Subcutaneous abdominal adipose tissue (tissue), 5 donors: ENCODE results near the gene RNF130.
"Not testable (repeated sequence)": the region's sequence is repeated elsewhere in the genome, so short reads cannot be mapped to it uniquely, and the experiment has no call there.

Experiments
- H3K27ac ChIP-seq: one replicate; pipeline ENCODE4 v1.7.0; 2013; ENCODE audit warnings: low read depth, mild to moderate bottlenecking, inconsistent platforms, low read length, moderate library complexity
- H3K27me3 ChIP-seq, 5 donors: one replicate each; pipeline ENCODE4 v1.7.0; 2013; ENCODE audit warnings: low read length in 5 of 5, inconsistent platforms in 1 of 5; ENCODE audit not compliant: control insufficient read depth in 5 of 5, insufficient read depth in 4 of 5
- H3K36me3 ChIP-seq, 5 donors: one replicate each; pipeline ENCODE4 v1.7.0; 2013; ENCODE audit warnings: low read length in 5 of 5; ENCODE audit not compliant: control insufficient read depth in 5 of 5, insufficient read depth in 5 of 5
- H3K4me1 ChIP-seq, 5 donors: one replicate each; pipeline ENCODE4 v1.7.0; 2013; ENCODE audit warnings: low read length in 5 of 5, mild to moderate bottlenecking in 3 of 5, moderate library complexity in 1 of 5; ENCODE audit not compliant: control insufficient read depth in 5 of 5, insufficient read depth in 5 of 5
- H3K4me3 ChIP-seq, 5 donors: one replicate each; pipeline ENCODE4 v1.7.0; 2013; ENCODE audit warnings: low read length in 5 of 5, low read depth in 1 of 5
- H3K9ac ChIP-seq, 5 donors: one replicate each; pipeline ENCODE4 v1.7.0; 2013; ENCODE audit warnings: low read length in 5 of 5, mild to moderate bottlenecking in 4 of 5, moderate library complexity in 3 of 5
- H3K9me3 ChIP-seq, 5 donors: one replicate each; pipeline ENCODE4 v1.7.0; 2013; ENCODE audit warnings: low read length in 5 of 5; ENCODE audit not compliant: control insufficient read depth in 5 of 5
- donor health status: healthy.
- donor health status: healthy.
- donor health status: healthy.
- donor health status: healthy.
- donor health status: healthy.

RNF130 gene

DNA sequence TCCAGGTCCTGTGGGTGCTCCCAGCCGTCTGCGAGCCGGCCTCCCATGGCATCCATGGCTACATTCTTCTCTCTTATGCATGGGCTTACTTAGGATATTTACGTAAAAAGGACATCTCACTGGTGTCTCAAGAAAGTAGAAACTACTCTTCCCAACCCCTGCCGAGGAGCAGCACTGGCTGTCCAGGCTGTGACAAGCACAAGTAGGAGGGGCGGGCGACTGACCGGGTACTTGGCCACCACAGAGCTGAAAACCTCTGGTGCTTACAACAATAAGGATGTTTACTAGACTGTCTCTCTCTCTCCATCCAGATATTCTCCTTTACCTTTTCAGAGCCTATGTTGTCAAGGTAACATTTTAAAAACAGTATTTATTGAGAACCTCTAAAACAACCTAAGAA is 107.5 kb downstream of the RNF130 start:
- Histone ChIP-seq H3K36me3 (peaks cover 24 to 65% (median 48%) of the 10 kb centered on the region in 5 donors), H3K9me3 (no peaks in the 10 kb centered on the region), H3K9ac (no peak overlapping the region), H3K4me1 (peaks cover 0 to 12% (median 8%) of the 10 kb centered on the region in 5 donors), H3K27me3 (no peaks in the 10 kb centered on the region), H3K4me3 (no peak overlapping the region), H3K27ac (no peak overlapping the region)

DNA sequence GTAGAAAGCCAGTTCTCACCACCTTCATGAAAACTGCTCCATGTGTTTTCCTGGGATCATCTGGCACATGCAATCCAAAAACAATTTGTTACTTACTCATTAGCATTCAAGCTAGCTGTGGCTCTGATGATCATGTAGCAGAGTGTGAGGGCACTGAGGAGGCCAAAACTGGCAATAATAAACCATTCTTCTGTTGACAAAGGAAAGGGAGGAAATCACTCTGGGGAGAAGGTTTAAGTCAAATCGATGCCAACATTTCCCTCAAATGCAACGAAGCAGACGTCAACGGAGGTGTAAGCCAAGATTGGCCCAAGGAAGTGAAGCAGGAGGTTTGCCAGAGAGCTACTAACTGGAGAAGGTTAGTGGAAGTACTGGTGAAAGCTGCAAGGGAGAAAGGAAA is 108.2 kb downstream of the RNF130 start:
- no peak overlapping the region for H3K9ac ChIP-seq
- H3K36me3 ChIP-seq, result peaks cover 24 to 60% (median 44%) of the 10 kb centered on the region in 5 donors

DNA sequence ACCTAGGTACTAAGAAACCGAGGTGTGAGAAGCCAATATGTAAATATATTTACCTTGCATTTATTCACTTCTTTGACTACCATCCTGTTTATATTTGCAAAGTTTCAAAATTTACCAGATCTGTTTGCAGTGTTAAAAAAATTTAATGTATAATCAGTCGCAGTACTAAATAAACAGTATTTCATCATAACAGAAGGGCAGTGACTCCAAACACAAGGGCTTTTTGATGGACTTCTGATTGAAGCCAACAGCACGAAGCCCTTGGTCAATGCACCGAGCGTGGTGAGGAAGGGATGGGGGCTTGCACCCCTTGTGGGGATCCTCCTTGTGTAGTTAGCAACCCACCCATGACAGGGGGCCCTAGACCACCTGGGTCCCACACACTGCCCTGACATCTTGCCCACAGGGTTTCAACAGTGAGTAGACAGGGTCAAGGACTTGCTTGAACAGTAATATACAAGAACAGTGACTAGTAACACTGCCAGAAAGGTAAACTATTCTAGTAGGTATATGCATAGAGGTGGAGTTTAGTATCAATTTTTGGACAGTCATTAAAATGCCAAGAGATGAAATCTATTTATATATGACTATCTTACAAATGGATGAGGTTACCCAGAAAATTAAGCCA is 111.2 kb downstream of the RNF130 start:
- Histone ChIP-seq H3K4me1 (peaks cover 0 to 20% (median 8%) of the 10 kb centered on the region in 5 donors), H3K9ac (no peak overlapping the region), H3K36me3 (peaks cover 20 to 54% (median 33%) of the 10 kb centered on the region in 5 donors), H3K27me3 (no peaks in the 10 kb centered on the region), H3K27ac (no peak overlapping the region), H3K4me3 (no peak overlapping the region), H3K9me3 (no peaks in the 10 kb centered on the region)

More for the DNA sequence above, 108.2 kb downstream of the RNF130 start:
- Histone ChIP-seq H3K4me3 (no peak overlapping the region), H3K4me1 (peaks cover 0 to 12% (median 8%) of the 10 kb centered on the region in 5 donors), H3K27ac (no peak overlapping the region), H3K27me3 (no peaks in the 10 kb centered on the region), H3K9me3 (no peaks in the 10 kb centered on the region)

DNA sequence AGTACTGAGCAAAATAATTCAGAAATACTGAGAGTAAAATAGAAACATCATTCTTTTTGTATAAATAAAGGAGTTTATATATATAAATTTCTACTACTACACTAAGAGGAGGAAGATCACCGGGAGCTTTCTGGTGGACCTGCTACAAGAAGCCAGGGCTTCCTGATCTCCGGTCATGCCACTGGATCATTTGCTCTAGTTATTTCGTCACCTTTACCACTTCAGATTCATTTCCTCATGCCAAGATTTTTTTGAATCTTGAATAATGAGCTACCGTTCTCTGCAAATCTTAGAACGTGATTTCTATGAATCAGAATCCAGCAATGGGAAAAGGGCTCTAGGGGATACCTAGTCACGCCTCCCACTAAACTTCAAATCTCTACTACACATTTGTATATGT is 111.9 kb downstream of the RNF130 start:
- no peaks in the 10 kb centered on the region for H3K27me3 ChIP-seq
- H3K9me3 ChIP-seq, result no peaks in the 10 kb centered on the region
- H3K9ac ChIP-seq, result no peak overlapping the region
- H3K4me3 ChIP-seq, result no peak overlapping the region
- H3K4me1 ChIP-seq, result peaks cover 0 to 20% (median 8%) of the 10 kb centered on the region in 5 donors
- H3K27ac ChIP-seq, result no peak overlapping the region
- H3K36me3 ChIP-seq, result peaks cover 20 to 52% (median 35%) of the 10 kb centered on the region in 5 donors

DNA sequence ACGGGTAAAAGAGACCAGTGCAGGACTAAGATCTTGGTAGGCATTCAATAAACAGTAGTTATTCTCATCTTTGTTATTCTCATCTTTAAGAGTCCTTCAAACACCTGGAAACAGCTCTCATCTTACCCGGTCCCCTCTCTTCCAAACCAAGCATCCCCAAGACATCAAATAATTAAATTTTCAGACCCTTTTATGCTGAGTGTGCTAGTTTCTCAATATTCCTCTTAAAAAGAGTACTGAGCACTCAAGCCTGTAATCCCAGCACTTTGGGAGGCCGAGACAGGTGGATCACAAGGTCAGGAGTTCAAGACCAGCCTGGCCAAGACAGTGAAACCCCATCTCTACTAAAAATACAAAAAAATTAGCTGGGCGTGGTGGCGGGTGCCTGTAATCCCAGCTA is 112.4 kb downstream of the RNF130 start:
- not testable (repeated sequence) for H3K9ac ChIP-seq, H3K9me3 ChIP-seq, H3K4me3 ChIP-seq, H3K27me3 ChIP-seq, H3K27ac ChIP-seq
- Histone ChIP-seq H3K36me3 (peaks cover 20 to 52% (median 32%) of the 10 kb centered on the region in 5 donors), H3K4me1 (peaks cover 0 to 20% (median 8%) of the 10 kb centered on the region in 5 donors)

DNA sequence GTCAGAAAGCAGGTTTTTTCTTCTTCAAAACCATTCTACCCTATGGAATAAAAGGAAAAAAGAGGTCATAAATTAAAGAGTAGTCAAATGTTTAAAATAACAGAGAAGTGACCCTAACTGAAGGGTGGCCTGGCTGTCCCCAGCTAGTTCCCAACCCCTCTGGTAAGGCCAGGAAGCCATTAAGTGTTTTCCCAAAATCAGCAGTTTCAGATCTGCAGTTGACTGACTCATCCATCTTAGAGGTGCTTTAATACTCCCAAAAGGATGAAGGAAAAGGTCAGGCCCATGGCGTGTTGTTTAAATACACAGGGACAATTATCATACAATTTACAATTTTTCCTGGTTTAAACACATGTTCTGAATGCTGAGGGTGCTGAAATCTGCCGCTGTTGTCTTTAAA is 115.9 kb downstream of the RNF130 start:
- H3K9me3 ChIP-seq, result no peaks in the 10 kb centered on the region
- H3K36me3 ChIP-seq, result peaks cover 0 to 33% (median 20%) of the 10 kb centered on the region in 5 donors
- no peak overlapping the region for H3K9ac ChIP-seq
- H3K27me3 ChIP-seq, result no peaks in the 10 kb centered on the region
- H3K27ac ChIP-seq, result no peak overlapping the region
- H3K4me3 ChIP-seq, result no peak overlapping the region
- peaks cover 0 to 15% (median 8%) of the 10 kb centered on the region in 5 donors for H3K4me1 ChIP-seq

DNA sequence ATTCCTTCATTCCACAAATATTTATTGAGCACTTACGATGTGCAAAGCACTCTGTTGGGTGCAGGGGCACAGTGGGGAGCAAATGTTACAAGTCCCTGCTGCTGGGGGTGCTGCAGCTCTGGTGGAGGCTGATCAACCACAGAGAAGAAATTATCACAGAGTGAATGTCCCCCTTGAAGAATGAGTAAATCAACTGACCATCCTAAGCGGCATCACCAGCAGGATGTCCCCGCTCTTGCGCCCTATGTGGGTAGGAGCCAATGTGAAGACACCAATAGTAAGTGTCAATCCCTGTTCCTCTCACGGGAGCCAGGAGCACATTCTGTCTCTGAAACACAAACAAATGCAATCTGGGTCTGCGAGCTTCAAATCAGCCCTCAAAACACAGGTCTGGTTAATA is 116.5 kb downstream of the RNF130 start:
- no peak overlapping the region for H3K27ac ChIP-seq
- peaks cover 0 to 12% (median 4%) of the 10 kb centered on the region in 5 donors for H3K4me1 ChIP-seq
- no peak overlapping the region for H3K4me3 ChIP-seq

DNA sequence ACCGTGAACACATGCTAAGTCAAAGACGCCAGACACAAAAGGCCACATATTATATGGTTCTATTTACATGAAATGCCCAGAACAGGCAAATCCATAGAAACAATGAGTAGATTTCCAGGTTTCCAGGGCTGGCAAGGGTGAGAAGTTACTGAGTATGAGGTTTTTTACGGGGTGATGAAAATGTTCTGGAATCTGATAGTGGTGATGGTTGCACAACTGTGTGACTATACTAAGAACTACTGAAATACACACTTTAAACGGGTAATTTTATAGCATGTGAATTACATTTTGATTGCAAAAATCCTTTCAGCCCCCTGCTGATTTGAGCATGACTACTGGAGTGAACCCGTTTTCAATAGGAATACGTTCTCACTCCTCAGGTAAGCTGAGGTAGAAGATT is 117.1 kb downstream of the RNF130 start:
- Histone ChIP-seq H3K4me3 (no peak overlapping the region), H3K36me3 (peaks cover 0 to 33% (median 20%) of the 10 kb centered on the region in 5 donors), H3K9me3 (no peaks in the 10 kb centered on the region), H3K9ac (no peak overlapping the region), H3K27ac (no peak overlapping the region), H3K4me1 (peaks cover 0 to 8% (median 0%) of the 10 kb centered on the region in 5 donors), H3K27me3 (no peaks in the 10 kb centered on the region)

More for the DNA sequence above, 116.5 kb downstream of the RNF130 start:
- Histone ChIP-seq H3K9me3 (no peaks in the 10 kb centered on the region), H3K9ac (no peak overlapping the region), H3K27me3 (no peaks in the 10 kb centered on the region), H3K36me3 (peaks cover 0 to 33% (median 20%) of the 10 kb centered on the region in 5 donors)

DNA sequence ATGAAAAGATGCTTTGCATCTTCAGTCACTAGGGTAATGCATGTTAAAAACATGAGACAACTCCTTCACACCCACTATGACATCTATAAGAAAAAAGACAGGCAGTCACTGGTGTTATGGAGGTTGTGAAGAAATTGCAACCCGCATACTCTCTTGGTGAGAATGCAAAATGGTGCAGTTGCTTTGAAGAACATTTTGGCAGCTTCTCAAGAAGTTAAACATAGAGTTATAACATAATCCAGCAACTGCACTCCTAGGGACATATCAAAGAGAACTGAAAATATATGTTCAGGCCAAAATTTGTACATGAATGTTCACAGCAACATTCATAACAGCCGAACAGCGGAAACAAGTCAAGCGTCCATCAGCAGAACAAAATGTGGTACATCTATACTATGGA is 117.6 kb downstream of the RNF130 start:
- Histone ChIP-seq H3K27ac (no peak overlapping the region), H3K9ac (no peak overlapping the region), H3K36me3 (peaks cover 0 to 33% (median 20%) of the 10 kb centered on the region in 5 donors), H3K27me3 (no peaks in the 10 kb centered on the region), H3K4me1 (peaks cover 0 to 8% (median 0%) of the 10 kb centered on the region in 5 donors), H3K9me3 (no peaks in the 10 kb centered on the region), H3K4me3 (no peak overlapping the region)

DNA sequence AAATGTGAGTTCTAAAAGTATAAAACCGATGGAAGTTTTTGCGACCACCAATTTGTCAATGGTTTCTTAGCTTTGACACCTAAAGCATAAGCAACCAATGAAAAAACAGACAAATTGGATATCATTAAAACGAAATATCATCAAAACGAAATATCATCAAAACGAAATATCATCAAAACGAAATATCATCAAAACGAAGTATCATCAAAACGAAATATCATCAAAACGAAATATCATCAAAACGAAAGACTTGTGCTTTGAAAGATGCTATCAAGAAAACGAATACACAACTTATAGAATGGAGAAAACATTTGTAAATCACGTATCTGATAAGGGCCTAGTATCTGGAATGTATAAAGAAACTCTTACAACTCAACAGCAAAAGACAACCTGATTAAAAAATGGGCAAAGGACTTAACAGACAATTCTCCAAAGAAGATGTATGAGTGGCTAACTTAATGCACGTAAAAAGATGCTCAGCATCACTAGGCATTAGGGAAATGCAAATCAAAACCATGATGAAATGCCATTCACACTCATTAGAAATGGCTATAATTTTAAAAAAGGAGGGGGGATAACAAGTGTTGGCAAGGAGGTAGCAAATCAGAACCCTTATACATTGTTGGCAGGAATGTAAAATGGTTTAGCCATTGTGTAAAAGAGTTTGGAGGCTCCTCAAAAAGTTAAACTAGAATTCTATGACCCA is 134.4 kb downstream of the RNF130 start:
- Histone ChIP-seq H3K9ac (no peak overlapping the region), H3K4me3 (no peak overlapping the region), H3K36me3 (no peaks in the 10 kb centered on the region), H3K9me3 (no peaks in the 10 kb centered on the region), H3K27ac (no peak overlapping the region), H3K27me3 (no peaks in the 10 kb centered on the region), H3K4me1 (no peaks in the 10 kb centered on the region)
